Measurements from ENCODE around the gene AUH. TPM values are rescaled to one million over a fixed set of nuclear protein-coding genes. Genes with fewer than 3 reads are reported as not detected.

The AUH gene
- total and polyA plus RNA-seq, 9 of the 15 experiments (the other 6 are each of a cell fraction or from before 2014, with no cell fraction given) = 3.4 to 29.0 (median 10.1) TPM

- peak; percentile 10 to 58 (median 31); a peak in 3 of 6 replicates for TF ChIP-seq CTCF (IDR thresholded peaks at IDR 0.05 in 2 of 3, conservative IDR thresholded peaks at IDR 0.05 in 1 of 3; ENCODE audit: insufficient read depth in 2 of 3, low read depth in 1 of 3, low read length in 3 of 3)
- no peak for TF ChIP-seq MITF (IDR thresholded peaks at IDR 0.05)
- TF ChIP-seq CHD2 (IDR thresholded peaks at IDR 0.05; ENCODE audit: low read depth, low read length) = no peak
- peak; percentile 68; the same call in 1 of the 2 replicates for TF ChIP-seq REST (IDR thresholded peaks at IDR 0.05; ENCODE audit: borderline replicate concordance)
- no peak for TF ChIP-seq REST (CRISPR knock-in tag; IDR thresholded peaks at IDR 0.05; ENCODE audit: low read depth)
- TF ChIP-seq SRSF1 (IDR thresholded peaks at IDR 0.05; ENCODE audit: low read depth, low read length) = no peak
Measured at GRCh38 chr9:91253488-91253887, 108.2 kb downstream of the AUH start (continued).

All from K562 (cell line).